K562 (cell line): ENCODE measurements around the gene IRF6. TPM values are rescaled to one million over a fixed set of nuclear protein-coding genes. Genes with fewer than 3 reads are reported as not detected.

Experiments
- ATF3 ChIP-seq, 2 experiments: fragments of 450-650 bp in 1 of 2; sonication (generic) in 1 of 2; formaldehyde crosslinking in 1 of 2; IDR thresholded peaks in 1 of 2; conservative IDR thresholded peaks in 1 of 2; 2 replicates each; pipeline versions ENCODE4 v1.6.1 to v1.8.1; 2016 to 2023; ENCODE audit warnings: mild to moderate bottlenecking in 2 of 2, moderate library complexity in 2 of 2, inconsistent platforms in 1 of 2, missing genetic modification reagents in 1 of 2
- CHD4 ChIP-seq: fragments of 200-600 bp; sonication (generic); IDR thresholded peaks from 3 replicates; pipeline ENCODE4 v1.6.1; 2012; ENCODE audit warnings: low read depth, mild to moderate bottlenecking, mixed read lengths, low read length, inconsistent platforms; ENCODE audit not compliant: insufficient read depth, insufficient replicate concordance, poor library complexity, severe bottlenecking
- CREBBP ChIP-seq: IDR thresholded peaks from one replicate; pipeline ENCODE4 v1.6.1; 2012; ENCODE audit warnings: low read depth, mild to moderate bottlenecking, control low read depth, inconsistent platforms, low read length
- CTCF ChIP-seq, 3 experiments: IDR thresholded peaks in 2 of 3; conservative IDR thresholded peaks in 1 of 3; 2 replicates each; pipeline ENCODE4 v1.5.1; 2011 to 2012; ENCODE audit warnings: low read length in 3 of 3, mild to moderate bottlenecking in 3 of 3, control low read depth in 2 of 3, improper control_type of control experiment in 1 of 3, inconsistent platforms in 1 of 3, low read depth in 1 of 3, mixed read lengths in 1 of 3, moderate library complexity in 1 of 3; ENCODE audit not compliant: insufficient read depth in 2 of 3
- FIP1L1 ChIP-seq: fragments of 200-400 bp; formaldehyde crosslinking; IDR thresholded peaks from 2 replicates; pipeline ENCODE4 v1.6.1; 2018; ENCODE audit warnings: mild to moderate bottlenecking, low read depth, low read length; ENCODE audit not compliant: poor library complexity, severe bottlenecking
- FOXM1 ChIP-seq, 2 experiments: fragments of 450-650 bp in 1 of 2; sonication (generic) in 1 of 2; formaldehyde crosslinking in 1 of 2; IDR thresholded peaks; 2 replicates each; pipeline versions ENCODE4 v1.6.1 to v1.9.0; 2017 to 2022; ENCODE audit warnings: low read depth in 2 of 2, mild to moderate bottlenecking in 2 of 2, missing genetic modification reagents in 1 of 2, moderate library complexity in 1 of 2
- NFATC3 ChIP-seq: fragments of 450-650 bp; IDR thresholded peaks from 2 replicates; pipeline ENCODE4 v1.6.1; 2017; ENCODE audit warnings: mild to moderate bottlenecking
- NFE2 ChIP-seq: IDR thresholded peaks from 2 replicates; pipeline ENCODE4 v1.6.1; 2014; ENCODE audit warnings: antibody characterized with exemption, low read depth
- ZNF212 ChIP-seq: fragments of 450-650 bp; formaldehyde crosslinking; IDR thresholded peaks from 2 replicates; pipeline ENCODE4 v1.4.0; 2020; ENCODE audit warnings: mild to moderate bottlenecking
- ZNF778 ChIP-seq: fragments of 450-650 bp; formaldehyde crosslinking; IDR thresholded peaks from 2 replicates; pipeline ENCODE4 v1.4.0; 2020; ENCODE audit warnings: mild to moderate bottlenecking, moderate library complexity
- polyA plus RNA-seq, 8 experiments: library from polyadenylated mRNA; depleted of rRNA in 4 of 8; stranded (reverse) in 5 of 8; unstranded in 3 of 8; fragments of >200 nt; fragmentation: Nextera tagmentation in 2 of 8; fragmentation: Illumina TruSeq in 1 of 8; extraction: Ambion mirVana in 2 of 8; extraction: Trizol in 1 of 8; gene quantifications; 2 replicates each; pipeline versions ENCODE4 v1.2.1 to v1.2.3, GENCODE V29; 2011 to 2014; ENCODE audit warnings: inconsistent platforms in 1 of 8, missing spikeins in 1 of 8
- total RNA-seq, 7 experiments: library from RNA; depleted of rRNA in 6 of 7; stranded (reverse); fragments of >200 nt in 6 of 7; fragmentation: Illumina TruSeq in 2 of 7; extraction: Trizol in 2 of 7; gene quantifications; 2 replicates each; pipeline versions ENCODE4 v1.2.1 to v1.2.3, GENCODE V29; 2011 to 2021; ENCODE audit warnings: low replicate concordance in 1 of 7
- TF ChIP-seq, protein P1 (sequence below), 2 experiments: fragments of 450-650 bp; formaldehyde crosslinking in 1 of 2; IDR thresholded peaks; 2 replicates each; pipeline versions ENCODE4 v1.4.0 to v1.6.1; 2014 to 2020; ENCODE audit warnings: mild to moderate bottlenecking in 2 of 2, borderline replicate concordance in 1 of 2, low read depth in 1 of 2
- TF ChIP-seq, protein P2 (sequence below): sonication (generic); IDR thresholded peaks from 2 replicates; pipeline ENCODE4 v1.6.1; 2016
- TF ChIP-seq, protein P3 (sequence below): sonication (generic); formaldehyde crosslinking; IDR thresholded peaks from 2 replicates; pipeline ENCODE4 v1.8.0; 2022; ENCODE audit warnings: mild to moderate bottlenecking, missing genetic modification reagents

Gene IRF6
- total and polyA plus RNA-seq, 9 of the 15 experiments (the other 6 are each of a cell fraction or from before 2014, with no cell fraction given), result 0.03 to 0.65 (median 0.17) TPM

DNA sequence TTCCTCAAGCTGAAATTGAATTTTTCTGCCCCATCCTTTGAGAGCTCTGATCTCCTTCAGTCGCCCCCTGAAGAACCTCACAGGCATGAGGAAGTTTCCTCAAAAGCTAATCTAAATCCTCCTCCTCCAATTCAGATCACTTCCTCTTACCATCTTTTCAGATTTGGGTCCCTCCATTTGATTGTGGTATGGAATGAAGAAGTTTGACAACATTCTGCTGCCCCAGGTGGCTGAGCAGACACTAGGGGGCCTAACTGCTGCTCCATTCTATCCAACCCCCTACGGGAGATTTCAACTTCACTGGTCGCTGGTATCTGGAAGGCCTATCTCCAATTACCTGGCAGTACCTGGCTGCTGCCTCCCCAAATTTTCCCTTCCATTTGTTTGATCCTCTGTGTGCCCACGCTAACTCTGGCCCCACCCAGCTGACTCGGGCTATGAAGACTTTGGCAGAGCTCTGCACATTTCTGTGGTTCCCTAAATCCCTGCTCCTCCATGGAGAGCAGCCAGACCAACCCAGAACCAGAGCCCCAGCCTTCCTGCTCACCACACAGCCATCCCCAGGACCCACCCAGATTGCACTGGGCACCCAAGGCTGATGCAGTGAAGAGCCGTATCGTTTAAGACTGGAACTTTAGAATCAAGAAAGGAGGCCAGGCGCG is 7.8 kb downstream of the IRF6 start (continued):
- TF ChIP-seq ZNF212 (CRISPR knock-in tag) (no peak), NFE2 (no peak), ATF3 (IDR thresholded peaks at IDR 0.05) (no peak), ATF3 (CRISPR knock-in tag; conservative IDR thresholded peaks at IDR 0.05) (no peak), FIP1L1 (no peak), FOXM1 (IDR thresholded peaks at IDR 0.05; ENCODE audit: low read depth) (no peak), FOXM1 (CRISPR knock-in tag; IDR thresholded peaks at IDR 0.05; ENCODE audit: low read depth) (no peak), CHD4 (no peak), CTCF (IDR thresholded peaks at IDR 0.05 in 2 of 3, conservative IDR thresholded peaks at IDR 0.05 in 1 of 3; ENCODE audit: insufficient read depth in 2 of 3, low read depth in 1 of 3, low read length in 3 of 3) (peak; percentile 50 to 54 (median 52)), CREBBP (no peak), ZNF778 (CRISPR knock-in tag) (no peak), NFATC3 (no peak)
- TF ChIP-seq, protein P1, sequence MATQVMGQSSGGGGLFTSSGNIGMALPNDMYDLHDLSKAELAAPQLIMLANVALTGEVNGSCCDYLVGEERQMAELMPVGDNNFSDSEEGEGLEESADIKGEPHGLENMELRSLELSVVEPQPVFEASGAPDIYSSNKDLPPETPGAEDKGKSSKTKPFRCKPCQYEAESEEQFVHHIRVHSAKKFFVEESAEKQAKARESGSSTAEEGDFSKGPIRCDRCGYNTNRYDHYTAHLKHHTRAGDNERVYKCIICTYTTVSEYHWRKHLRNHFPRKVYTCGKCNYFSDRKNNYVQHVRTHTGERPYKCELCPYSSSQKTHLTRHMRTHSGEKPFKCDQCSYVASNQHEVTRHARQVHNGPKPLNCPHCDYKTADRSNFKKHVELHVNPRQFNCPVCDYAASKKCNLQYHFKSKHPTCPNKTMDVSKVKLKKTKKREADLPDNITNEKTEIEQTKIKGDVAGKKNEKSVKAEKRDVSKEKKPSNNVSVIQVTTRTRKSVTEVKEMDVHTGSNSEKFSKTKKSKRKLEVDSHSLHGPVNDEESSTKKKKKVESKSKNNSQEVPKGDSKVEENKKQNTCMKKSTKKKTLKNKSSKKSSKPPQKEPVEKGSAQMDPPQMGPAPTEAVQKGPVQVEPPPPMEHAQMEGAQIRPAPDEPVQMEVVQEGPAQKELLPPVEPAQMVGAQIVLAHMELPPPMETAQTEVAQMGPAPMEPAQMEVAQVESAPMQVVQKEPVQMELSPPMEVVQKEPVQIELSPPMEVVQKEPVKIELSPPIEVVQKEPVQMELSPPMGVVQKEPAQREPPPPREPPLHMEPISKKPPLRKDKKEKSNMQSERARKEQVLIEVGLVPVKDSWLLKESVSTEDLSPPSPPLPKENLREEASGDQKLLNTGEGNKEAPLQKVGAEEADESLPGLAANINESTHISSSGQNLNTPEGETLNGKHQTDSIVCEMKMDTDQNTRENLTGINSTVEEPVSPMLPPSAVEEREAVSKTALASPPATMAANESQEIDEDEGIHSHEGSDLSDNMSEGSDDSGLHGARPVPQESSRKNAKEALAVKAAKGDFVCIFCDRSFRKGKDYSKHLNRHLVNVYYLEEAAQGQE (IDR thresholded peaks at IDR 0.05; ENCODE audit: borderline replicate concordance), result 0 out of 2 replicates have a peak, but pooled peaks have one; percentile 3
- TF ChIP-seq, protein P1 (CRISPR knock-in tag; IDR thresholded peaks at IDR 0.05; ENCODE audit: low read depth), result no peak
- TF ChIP-seq, protein P2, sequence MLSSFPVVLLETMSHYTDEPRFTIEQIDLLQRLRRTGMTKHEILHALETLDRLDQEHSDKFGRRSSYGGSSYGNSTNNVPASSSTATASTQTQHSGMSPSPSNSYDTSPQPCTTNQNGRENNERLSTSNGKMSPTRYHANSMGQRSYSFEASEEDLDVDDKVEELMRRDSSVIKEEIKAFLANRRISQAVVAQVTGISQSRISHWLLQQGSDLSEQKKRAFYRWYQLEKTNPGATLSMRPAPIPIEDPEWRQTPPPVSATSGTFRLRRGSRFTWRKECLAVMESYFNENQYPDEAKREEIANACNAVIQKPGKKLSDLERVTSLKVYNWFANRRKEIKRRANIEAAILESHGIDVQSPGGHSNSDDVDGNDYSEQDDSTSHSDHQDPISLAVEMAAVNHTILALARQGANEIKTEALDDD, result no peak
- TF ChIP-seq, protein P3, sequence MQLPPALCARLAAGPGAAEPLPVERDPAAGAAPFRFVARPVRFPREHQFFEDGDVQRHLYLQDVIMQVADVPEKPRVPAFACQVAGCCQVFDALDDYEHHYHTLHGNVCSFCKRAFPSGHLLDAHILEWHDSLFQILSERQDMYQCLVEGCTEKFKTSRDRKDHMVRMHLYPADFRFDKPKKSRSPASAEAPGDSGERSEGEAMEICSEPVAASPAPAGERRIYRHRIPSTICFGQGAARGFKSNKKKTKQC, result no peak
